HCT116 (cell line): Measurements from ENCODE around the gene ADGRV1. TPM values are rescaled to one million over a fixed set of nuclear protein-coding genes. Genes with fewer than 3 reads are reported as not detected.

Experiments used
- ATAC-seq: fragments of 200-7000 bp; cut with Tn5 transposase; 2 replicates; pipeline ENCODE4 v1.9.1; 2020; ENCODE audit warnings: mild to moderate bottlenecking, moderate library complexity
- BruUV-seq: library from RNA; stranded (reverse); fragments of 400-500 nt; replicated peaks from 2 replicates; lab custom pipeline; 2021; lab: Mats Ljungman, UMichigan
- CTCF ChIA-PET: fragments of 300-600 bp; sonication (Branson Sonifier 250); formaldehyde crosslinking; loops from one replicate; lab custom pipeline; 2021; ENCODE audit warnings: antibody characterized with exemption; lab: Charles Lee
- POLR2A ChIA-PET: fragments of 300-600, 350-600 bp; sonication (Branson Sonifier 250); formaldehyde crosslinking; loops from one replicate; lab custom pipeline; 2021; ENCODE audit warnings: antibody characterized with exemption; lab: Charles Lee
- RAD21 ChIA-PET, 2 experiments: fragments of 300-600 bp; sonication (Branson Sonifier 250); formaldehyde crosslinking; loops; one replicate each; lab custom pipeline; 2023; ENCODE audit warnings: low total read pairs in 2 of 2; ENCODE audit not compliant: uncharacterized antibody in 2 of 2, unreplicated experiment in 2 of 2, low non-redundant PET in 1 of 2; lab: Charles Lee
- DNase-seq: peaks from one replicate; pipeline ENCODE4 v3.0.0-alpha.2; 2010; ENCODE audit warnings: low read depth, low spot score
- H2AFZ ChIP-seq: fragments of 200-600 bp; shearing (Covaris generic), sonication (generic); 2 replicates; pipeline ENCODE4 v1.6.1; 2017; ENCODE audit warnings: low read depth, mixed run types, mixed read lengths, antibody characterized with exemption, low read length; ENCODE audit not compliant: poor library complexity, severe bottlenecking
- H3K27ac ChIP-seq: 2 replicates; pipeline ENCODE4 v1.5.1; 2012; ENCODE audit warnings: low read depth, low read length
- H3K27me3 ChIP-seq: fragments of 200-600 bp; sonication (generic); 2 replicates; pipeline ENCODE4 v1.6.1; 2016; ENCODE audit warnings: mixed run types, low read length, mixed read lengths; ENCODE audit not compliant: insufficient read depth
- H3K36me3 ChIP-seq, 2 experiments: fragments of 200-500 bp in 1 of 2; fragments of 200-600 bp in 1 of 2; sonication (Bioruptor generic) in 1 of 2; sonication (generic) in 1 of 2; 2 replicates each; pipeline versions ENCODE4 v1.5.1 to v1.6.1; 2014 to 2016; ENCODE audit warnings: low read length in 2 of 2, inconsistent platforms in 1 of 2, mixed read lengths in 1 of 2, mixed run types in 1 of 2; ENCODE audit not compliant: insufficient read depth in 2 of 2, control insufficient read depth in 1 of 2
- H3K4me1 ChIP-seq, 2 experiments: fragments of 200-600 bp in 1 of 2; sonication (generic) in 1 of 2; 2 replicates each; pipeline versions ENCODE4 v1.5.1 to v1.6.1; 2012 to 2017; ENCODE audit warnings: low read length in 2 of 2, inconsistent platforms in 1 of 2, mild to moderate bottlenecking in 1 of 2, mixed read lengths in 1 of 2, mixed run types in 1 of 2, moderate library complexity in 1 of 2; ENCODE audit not compliant: insufficient read depth in 2 of 2, control insufficient read depth in 1 of 2
- H3K4me2 ChIP-seq: fragments of 200-600 bp; sonication (generic); 2 replicates; pipeline ENCODE4 v1.6.1; 2017; ENCODE audit warnings: mixed run types, low read length, mixed read lengths
- H3K4me3 ChIP-seq, 2 experiments: fragments of 200-600 bp in 1 of 2; sonication (generic) in 1 of 2; replicated peaks in 1 of 2; 2 replicates each; pipeline ENCODE4 v1.5.1; 2011 to 2016; ENCODE audit warnings: low read length in 2 of 2, control low read depth in 1 of 2, low read depth in 1 of 2, mild to moderate bottlenecking in 1 of 2, mixed read lengths in 1 of 2, mixed run types in 1 of 2
- H3K79me2 ChIP-seq: fragments of 200-600 bp; sonication (generic); 2 replicates; pipeline ENCODE4 v1.6.1; 2017; ENCODE audit warnings: mild to moderate bottlenecking, mixed run types, low read length, moderate library complexity, mixed read lengths; ENCODE audit not compliant: insufficient read depth
- H3K9ac ChIP-seq: fragments of 200-600 bp; sonication (generic); 2 replicates; pipeline ENCODE4 v1.6.1; 2016; ENCODE audit warnings: low read length, mixed read lengths
- H3K9me2 ChIP-seq: fragments of 200-600 bp; sonication (generic), shearing (Covaris generic); 2 replicates; pipeline ENCODE4 v1.6.1; 2017; ENCODE audit warnings: mixed run types, mild to moderate bottlenecking, moderate library complexity; ENCODE audit not compliant: insufficient read depth
- H3K9me3 ChIP-seq, 2 experiments: fragments of 200-500 bp in 1 of 2; fragments of 200-600 bp in 1 of 2; sonication (Bioruptor generic) in 1 of 2; sonication (generic) in 1 of 2; 2 replicates each; pipeline ENCODE4 v1.6.1; 2014 to 2017; ENCODE audit warnings: low read length in 2 of 2, mixed read lengths in 2 of 2, inconsistent platforms in 1 of 2, low read depth in 1 of 2, mild to moderate bottlenecking in 1 of 2, mixed run types in 1 of 2, moderate library complexity in 1 of 2; ENCODE audit not compliant: control insufficient read depth in 1 of 2, insufficient read depth in 1 of 2
- H4K20me1 ChIP-seq: fragments of 200-600 bp; sonication (generic), shearing (Covaris generic); 2 replicates; pipeline ENCODE4 v1.6.1; 2017; ENCODE audit warnings: mixed run types, mild to moderate bottlenecking, moderate library complexity; ENCODE audit not compliant: insufficient read depth
- CEBPB ChIP-seq: IDR thresholded peaks from 2 replicates; pipeline ENCODE4 v1.6.1; 2012; ENCODE audit warnings: low read depth
- CTCF ChIP-seq, 3 experiments: fragments of 200-600 bp in 1 of 3; sonication (generic) in 1 of 3; IDR thresholded peaks in 2 of 3; conservative IDR thresholded peaks in 1 of 3; 2 replicates each; pipeline ENCODE4 v1.5.1; 2012 to 2017; ENCODE audit warnings: low read depth in 2 of 3, low read length in 2 of 3, antibody characterized with exemption in 1 of 3, borderline replicate concordance in 1 of 3, control low read depth in 1 of 3, mild to moderate bottlenecking in 1 of 3, mixed read lengths in 1 of 3, mixed run types in 1 of 3, moderate library complexity in 1 of 3; ENCODE audit not compliant: insufficient read depth in 1 of 3
- ELF1 ChIP-seq: IDR thresholded peaks from 2 replicates; pipeline ENCODE4 v1.6.1; 2012; ENCODE audit warnings: low read depth, borderline replicate concordance
- EZH2phosphoT487 ChIP-seq: fragments of 200-600 bp; IDR thresholded peaks from 2 replicates; pipeline ENCODE4 v1.6.1; 2018; ENCODE audit warnings: antibody characterized with exemption, borderline replicate concordance
- JUND ChIP-seq: IDR thresholded peaks from 2 replicates; pipeline ENCODE4 v1.6.1; 2012
- POLR2A ChIP-seq: IDR thresholded peaks from 2 replicates; pipeline ENCODE4 v1.7.0; 2011; ENCODE audit warnings: borderline replicate concordance; ENCODE audit not compliant: insufficient read depth, insufficient read length; ENCODE audit errors: extremely low read depth
- POLR2AphosphoS5 ChIP-seq: IDR thresholded peaks from 2 replicates; pipeline ENCODE4 v1.6.1; 2011; ENCODE audit warnings: mild to moderate bottlenecking, low read depth, low read length, moderate library complexity
- RAD21 ChIP-seq: IDR thresholded peaks from 2 replicates; pipeline ENCODE4 v1.6.1; 2012; ENCODE audit warnings: low read depth, mild to moderate bottlenecking
- SP1 ChIP-seq: IDR thresholded peaks from 2 replicates; pipeline ENCODE4 v1.6.1; 2012; ENCODE audit warnings: low read depth
- SRF ChIP-seq: IDR thresholded peaks from 2 replicates; pipeline ENCODE4 v1.6.1; 2012; ENCODE audit warnings: low read depth
- TCF7L2 ChIP-seq: IDR thresholded peaks from 2 replicates; pipeline ENCODE4 v1.7.0; 2011; ENCODE audit warnings: borderline replicate concordance, inconsistent platforms; ENCODE audit not compliant: insufficient read depth, insufficient read length; ENCODE audit errors: extremely low read depth
- YY1 ChIP-seq: IDR thresholded peaks from 2 replicates; pipeline ENCODE4 v1.6.1; 2011; ENCODE audit warnings: low read length, low read depth, moderate library complexity, mild to moderate bottlenecking; ENCODE audit not compliant: insufficient replicate concordance; ENCODE audit errors: extremely low read depth
- ZBTB33 ChIP-seq: IDR thresholded peaks from 2 replicates; pipeline ENCODE4 v1.6.1; 2011; ENCODE audit warnings: mild to moderate bottlenecking, low read length, moderate library complexity; ENCODE audit not compliant: insufficient replicate concordance; ENCODE audit errors: extremely low read depth
- ZFX ChIP-seq: fragments of 450-650 bp; IDR thresholded peaks from 2 replicates; pipeline ENCODE4 v1.6.1; 2017
- intact Hi-C: fragments of 100-400 bp; cut with micrococcal nuclease; formaldehyde crosslinking; loops from 2 replicates; pipeline ENCODE4 v1.10.0; 2022
- total RNA-seq: library from RNA; stranded (reverse); gene quantifications from one replicate; pipeline ENCODE4 v1.2.1, GENCODE V29; 2021; ENCODE audit not compliant: unreplicated experiment

Gene ADGRV1
- total RNA-seq, 1 experiment from 2014 or later: 6.0 TPM

- BruUV-seq: no TSS peak
- Histone ChIP-seq H3K4me1 (peaks cover 0 to 19% of the 10 kb centered on the region in 2 experiments; a peak in 1 of 4 replicates), H4K20me1 (no peaks in the 10 kb centered on the region), H3K36me3 (no peaks in the 10 kb centered on the region), H2AFZ (no peak overlapping the region), H3K27me3 (no peaks in the 10 kb centered on the region), H3K27ac (no peak overlapping the region), H3K9ac (no peak overlapping the region), H3K9me3 (no peaks in the 10 kb centered on the region), H3K4me3 (no peak overlapping the region), H3K79me2 (no peaks in the 10 kb centered on the region), H3K4me2 (no peak overlapping the region), H3K9me2 (no peaks in the 10 kb centered on the region)
- ChIA-PET RAD21 (no interaction called here), CTCF (no interaction called here), POLR2A (no interaction called here)
- intact Hi-C loops: no loop called here
- DNase-seq: no peak
- ATAC-seq: no peak
- TF ChIP-seq CEBPB: no peak
- TF ChIP-seq YY1: no peak
- no peak for TF ChIP-seq POLR2A
- TF ChIP-seq EZH2phosphoT487: no peak
- no peak for TF ChIP-seq JUND
- TF ChIP-seq ELF1: no peak
- no peak for TF ChIP-seq CTCF (IDR thresholded peaks at IDR 0.05 in 2 of 3, conservative IDR thresholded peaks at IDR 0.05 in 1 of 3; ENCODE audit: borderline replicate concordance in 1 of 3, insufficient read depth in 1 of 3, low read depth in 2 of 3, low read length in 2 of 3)
- no peak for TF ChIP-seq POLR2AphosphoS5
- TF ChIP-seq ZFX: no peak
- TF ChIP-seq SP1: no peak
- TF ChIP-seq SRF: no peak
- TF ChIP-seq TCF7L2: no peak
- TF ChIP-seq RAD21: no peak
- no peak for TF ChIP-seq ZBTB33
These were observed 519.0 kb downstream of the ADGRV1 start for GRCh38 chr5:91077623-91078022.
